ENCODE measurements around the gene RAD51B.

- TF ChIP-seq CTCF (IDR thresholded peaks at IDR 0.05), result no peak
- TF ChIP-seq POLR2A (IDR thresholded peaks at IDR 0.05), result no peak
- no peak for TF ChIP-seq POLR2AphosphoS5 (IDR thresholded peaks at IDR 0.05; ENCODE audit: insufficient read depth in 1 of 2, low read depth in 1 of 2)
Measured at GRCh38 chr14:68112442-68112841, 292.9 kb downstream of the RAD51B start.

Data from vagina (tissue), 2 donors.